HepG2 (cell line): Measurements from ENCODE around the gene LRRC63. TPM values are rescaled to one million over a fixed set of nuclear protein-coding genes. Genes with fewer than 3 reads are reported as not detected.

Source experiments
- ATAC-seq: fragments of 200-7000 bp; cut with Tn5 transposase; 3 replicates; pipeline ENCODE4 v1.9.1; 2020; ENCODE audit warnings: mild to moderate bottlenecking, moderate library complexity
- BruUV-seq: library from RNA; stranded (reverse); fragments of 400-500 nt; replicated peaks from 2 replicates; lab custom pipeline; 2021; lab: Mats Ljungman, UMichigan
- CTCF ChIA-PET: fragments of 300-600 bp; formaldehyde crosslinking; extraction: SDS; loops from one replicate; lab custom pipeline; 2021; ENCODE audit warnings: low total read pairs, inconsistent platforms, low intra/inter-chr PET ratio; lab: Yijun Ruan, JAX
- POLR2A ChIA-PET: fragments of 350-600 bp; sonication (Branson Sonifier 250); formaldehyde crosslinking; loops from one replicate; lab custom pipeline; 2020; ENCODE audit warnings: antibody characterized with exemption, inconsistent platforms; lab: Yijun Ruan, JAX
- DNase-seq: peaks from one replicate; pipeline ENCODE4 v3.0.0-alpha.2; 2015; ENCODE audit warnings: low spot score
- FAIRE-seq: peaks from 3 replicates; lab custom pipeline; 2011; peaks lifted over from hg19 to GRCh38; lab: Jason Lieb, UNC
- H2AFZ ChIP-seq: one replicate; pipeline ENCODE4 v1.6.1; 2011; ENCODE audit warnings: low read length, inconsistent platforms
- H3K27ac ChIP-seq: fragments of 300-600 bp; 3 replicates; pipeline ENCODE4 v1.8.0; 2011; ENCODE audit warnings: mixed run types, mild to moderate bottlenecking, mixed read lengths, low read length, inconsistent platforms; ENCODE audit not compliant: insufficient read depth; ENCODE audit errors: extremely low read length
- H3K27me3 ChIP-seq, 2 experiments: fragments of 200-600 bp in 1 of 2; 2 replicates in 1 of 2; 3 replicates in 1 of 2; pipeline versions ENCODE4 v1.6.0 to v1.8.0; 2011; ENCODE audit warnings: low read length in 2 of 2, mild to moderate bottlenecking in 2 of 2, moderate library complexity in 2 of 2, inconsistent platforms in 1 of 2; ENCODE audit not compliant: insufficient read depth in 2 of 2, control insufficient read depth in 1 of 2
- H3K36me3 ChIP-seq, 2 experiments: fragments of 200-600 bp in 1 of 2; replicated peaks in 1 of 2; 2 replicates in 1 of 2; 3 replicates in 1 of 2; pipeline versions ENCODE4 v1.5.1 to v1.8.0; 2011; ENCODE audit warnings: low read length in 2 of 2, inconsistent platforms in 1 of 2; ENCODE audit not compliant: insufficient read depth in 2 of 2, control insufficient read depth in 1 of 2
- H3K4me1 ChIP-seq: 2 replicates; pipeline ENCODE4 v1.5.1; 2012; ENCODE audit warnings: low read length, inconsistent platforms; ENCODE audit not compliant: insufficient read depth
- H3K4me2 ChIP-seq: 2 replicates; pipeline ENCODE4 v1.6.0; 2011; ENCODE audit warnings: low read depth, low read length, inconsistent platforms
- H3K4me3 ChIP-seq, 3 experiments: fragments of 200-600 bp in 1 of 3; sonication (generic), shearing (Covaris generic) in 1 of 3; replicated peaks in 1 of 3; 2 replicates each; pipeline ENCODE4 v1.5.1; 2011 to 2016; ENCODE audit warnings: low read length in 3 of 3, inconsistent platforms in 2 of 3, low read depth in 2 of 3, mild to moderate bottlenecking in 2 of 3, control low read depth in 1 of 3, mixed read lengths in 1 of 3; ENCODE audit not compliant: insufficient read depth in 1 of 3
- H3K79me2 ChIP-seq: one replicate; pipeline ENCODE4 v1.6.1; 2011; ENCODE audit warnings: low read length, inconsistent platforms; ENCODE audit not compliant: insufficient read depth
- H3K9ac ChIP-seq: 2 replicates; pipeline ENCODE4 v1.6.0; 2011; ENCODE audit warnings: mild to moderate bottlenecking, low read depth, low read length, inconsistent platforms; ENCODE audit not compliant: insufficient read depth
- H3K9me3 ChIP-seq: 2 replicates; pipeline ENCODE4 v1.5.1; 2012; ENCODE audit warnings: mild to moderate bottlenecking, low read length
- H4K20me1 ChIP-seq: 2 replicates; pipeline ENCODE4 v1.6.0; 2011; ENCODE audit warnings: inconsistent platforms, mild to moderate bottlenecking, low read length, moderate library complexity; ENCODE audit not compliant: insufficient read depth
- ARNT2 ChIP-seq: sonication (generic); formaldehyde crosslinking; IDR thresholded peaks from 2 replicates; pipeline ENCODE4 v1.8.0; 2022; ENCODE audit warnings: mild to moderate bottlenecking, low read depth, missing genetic modification reagents, moderate library complexity
- ELF3 ChIP-seq: IDR thresholded peaks from 2 replicates; pipeline ENCODE4 v1.6.1; 2016; ENCODE audit warnings: missing genetic modification reagents, missing compliant biosample characterization
- GFI1 ChIP-seq: sonication (generic); formaldehyde crosslinking; IDR thresholded peaks from 2 replicates; pipeline ENCODE4 v1.5.0; 2020; ENCODE audit warnings: missing genetic modification reagents, mild to moderate bottlenecking, borderline replicate concordance
- GTF2F1 ChIP-seq: fragments of 150-350 bp; IDR thresholded peaks from 2 replicates; pipeline ENCODE4 v1.6.1; 2014; ENCODE audit warnings: low read length
- HMGXB4 ChIP-seq, 2 experiments: sonication (generic) in 1 of 2; formaldehyde crosslinking in 1 of 2; IDR thresholded peaks; 2 replicates each; pipeline versions ENCODE4 v1.4.0 to v1.6.1; 2018 to 2020; ENCODE audit warnings: missing genetic modification reagents in 2 of 2, borderline replicate concordance in 1 of 2, low read depth in 1 of 2, mild to moderate bottlenecking in 1 of 2, missing biosample characterization in 1 of 2
- ISL2 ChIP-seq: sonication (generic); formaldehyde crosslinking; IDR thresholded peaks from 2 replicates; pipeline ENCODE4 v1.5.0; 2020; ENCODE audit warnings: missing genetic modification reagents
- NCOA5 ChIP-seq: sonication (generic); formaldehyde crosslinking; IDR thresholded peaks from 2 replicates; pipeline ENCODE4 v1.4.0; 2020; ENCODE audit warnings: missing genetic modification reagents
- PAF1 ChIP-seq: IDR thresholded peaks from 2 replicates; pipeline ENCODE4 v1.6.1; 2016; ENCODE audit warnings: missing genetic modification reagents, missing compliant biosample characterization
- PAWR ChIP-seq: sonication (generic); formaldehyde crosslinking; IDR thresholded peaks from 2 replicates; pipeline ENCODE4 v1.4.0; 2020; ENCODE audit warnings: missing genetic modification reagents, mild to moderate bottlenecking, borderline replicate concordance
- RCOR2 ChIP-seq: IDR thresholded peaks from 2 replicates; pipeline ENCODE4 v1.6.1; 2016; ENCODE audit warnings: missing biosample characterization, missing genetic modification reagents
- SOX13 ChIP-seq, 3 experiments: fragments of 450-650 bp in 1 of 3; sonication (generic) in 1 of 3; formaldehyde crosslinking in 1 of 3; IDR thresholded peaks in 2 of 3; conservative IDR thresholded peaks in 1 of 3; 2 replicates each; pipeline versions ENCODE4 v1.5.0 to v1.6.1; 2016 to 2020; ENCODE audit warnings: antibody characterized with exemption in 1 of 3, mild to moderate bottlenecking in 1 of 3, missing compliant biosample characterization in 1 of 3, missing genetic modification reagents in 1 of 3, moderate library complexity in 1 of 3
- ZNF883 ChIP-seq: sonication (generic); formaldehyde crosslinking; IDR thresholded peaks from 2 replicates; pipeline ENCODE4 v1.5.1; 2020; ENCODE audit warnings: mild to moderate bottlenecking, missing genetic modification reagents; ENCODE audit errors: not compliant biosample characterization
- ZNF891 ChIP-seq: sonication (generic); formaldehyde crosslinking; IDR thresholded peaks from 2 replicates; pipeline ENCODE4 v1.5.0; 2020; ENCODE audit warnings: mild to moderate bottlenecking, missing genetic modification reagents
- ZZZ3 ChIP-seq: sonication (generic); formaldehyde crosslinking; IDR thresholded peaks from 2 replicates; pipeline ENCODE4 v1.4.0; 2020; ENCODE audit warnings: missing genetic modification reagents, mild to moderate bottlenecking, borderline replicate concordance
- WGBS: methylation state at CpG from one replicate; pipeline ENCODE4 v1.1.6; 2017; ENCODE audit warnings: low lambda C conversion rate; 5-methylcytosine and 5-hydroxymethylcytosine counted together
- in situ Hi-C: cut with HindIII; loops from 2 replicates; pipeline ENCODE4 v1.10.0; 2017; ENCODE audit warnings: low pct_unique_long_range_greater_than_20kb; ENCODE audit not compliant: extremely low pct_ligation_motif_present
- intact Hi-C: fragments of 100-400 bp; cut with micrococcal nuclease; formaldehyde crosslinking; loops from one replicate; pipeline ENCODE4 v1.10.0; 2022; ENCODE audit not compliant: unreplicated experiment
- polyA plus RNA-seq, 8 experiments: library from polyadenylated mRNA; depleted of rRNA in 3 of 8; stranded (reverse) in 7 of 8; unstranded in 1 of 8; fragments of >200 nt; fragmentation: Illumina TruSeq in 4 of 8; extraction: Trizol in 4 of 8; gene quantifications; 2 replicates each; pipeline versions ENCODE4 v1.2.1 to v1.2.3, GENCODE V29; 2011 to 2016; ENCODE audit warnings: low read depth in 4 of 8, missing spikeins in 1 of 8, mixed read lengths in 1 of 8; ENCODE audit not compliant: insufficient read depth in 1 of 8
- total RNA-seq, 5 experiments: library from RNA; depleted of rRNA; stranded (reverse); fragments of >200 nt; fragmentation: Illumina TruSeq; extraction: Trizol; gene quantifications; 2 replicates each; pipeline ENCODE4 v1.2.3, GENCODE V29; 2016; ENCODE audit warnings: low read depth in 1 of 5

LRRC63 gene
- total and polyA plus RNA-seq, 2 of the 13 experiments (the other 11 are each of a cell fraction or from before 2014, with no cell fraction given): not detected

GRCh38 chr13:46229251-46229650 is 17.5 kb downstream of the LRRC63 start:
- no peak overlapping the region for H3K4me3 ChIP-seq
- BruUV-seq: no TSS peak
- ATAC-seq (no peak), FAIRE-seq (no peak), DNase-seq (no peak)
- H3K9ac ChIP-seq: no peak overlapping the region
- no peak for TF ChIP-seq GTF2F1
- no peak for TF ChIP-seq PAF1
- no peak for TF ChIP-seq NCOA5 (CRISPR knock-in tag)
- TF ChIP-seq HMGXB4 (CRISPR knock-in tag; IDR thresholded peaks at IDR 0.05; ENCODE audit: borderline replicate concordance in 1 of 2, low read depth in 1 of 2): no peak
- H3K36me3 ChIP-seq: no peaks in the 10 kb centered on the region
- no peaks in the 10 kb centered on the region for H3K79me2 ChIP-seq
- in situ Hi-C loops: no loop called here
- no peak overlapping the region for H3K27ac ChIP-seq
- CTCF ChIA-PET: no interaction called here
- 2% methylated on average over 2 of the region's 2 CpGs for WGBS
- no peaks in the 10 kb centered on the region for H4K20me1 ChIP-seq
- no peaks in the 10 kb centered on the region for H3K4me1 ChIP-seq
- H3K4me2 ChIP-seq: no peak overlapping the region
- intact Hi-C loops: loop anchor here (5.0 kb wide), 1 partner anchor 1188 kb away; no protein-coding TSS in a partner anchor
- POLR2A ChIA-PET: no interaction called here
- no peaks in the 10 kb centered on the region for H3K9me3 ChIP-seq
- no peaks in the 10 kb centered on the region for H3K27me3 ChIP-seq
- no peak overlapping the region for H2AFZ ChIP-seq

- CTCF ChIA-PET: no interaction called here
- no peaks in the 10 kb centered on the region for H4K20me1 ChIP-seq
- no peaks in the 10 kb centered on the region for H3K36me3 ChIP-seq
- ATAC-seq: no peak
- POLR2A ChIA-PET: no interaction called here
- no peak overlapping the region for H2AFZ ChIP-seq
- H3K4me1 ChIP-seq: no peaks in the 10 kb centered on the region
- H3K4me2 ChIP-seq: no peak overlapping the region
- DNase-seq: no peak
- H3K4me3 ChIP-seq: no peak overlapping the region
- in situ Hi-C loops: no loop called here
- H3K9me3 ChIP-seq: peaks cover 16% of the 10 kb centered on the region
- intact Hi-C loops: no loop called here
- 21% methylated on average over 3 of the region's 3 CpGs for WGBS
- H3K9ac ChIP-seq: no peak overlapping the region
- no peaks in the 10 kb centered on the region for H3K27me3 ChIP-seq
- no TSS peak for BruUV-seq
- no peak overlapping the region for H3K27ac ChIP-seq
- FAIRE-seq: no peak
- TF ChIP-seq ISL2 (CRISPR knock-in tag) (no peak), ZZZ3 (CRISPR knock-in tag) (no peak), SOX13 (IDR thresholded peaks at IDR 0.05) (no peak), SOX13 (CRISPR knock-in tag; conservative IDR thresholded peaks at IDR 0.05 in 1 of 2, IDR thresholded peaks at IDR 0.05 in 1 of 2) (no peak), RCOR2 (no peak), ZNF883 (CRISPR knock-in tag) (no peak), PAWR (no peak), ZNF891 (CRISPR knock-in tag) (no peak), GFI1 (CRISPR knock-in tag) (no peak), ELF3 (CRISPR knock-in tag) (no peak), ARNT2 (CRISPR knock-in tag) (no peak)
- TF ChIP-seq, all 625 proteins: peak for 0
- H3K79me2 ChIP-seq: no peaks in the 10 kb centered on the region
Measured at GRCh38 chr13:46232281-46232680, 20.6 kb downstream of the LRRC63 start.
